ENCODE results near the gene PHOX2B. TPM values are rescaled to one million over a fixed set of nuclear protein-coding genes. Genes with fewer than 3 reads are reported as not detected.

Gene PHOX2B
- polyA plus RNA-seq (2011; rRNA removed), result not detected in 2 replicates
- polyA plus RNA-seq (2012; cell fraction: cytosol; rRNA removed), result not detected in 2 replicates
- not detected in 2 replicates for polyA plus RNA-seq (2012; cell fraction: nucleus; rRNA removed)
- not detected in 3 replicates for polyA plus RNA-seq (2017; fragmentation: RNase III; extraction: RNeasy Plus Mini Kit Qiagen cat#74134 plus additional on column Dnase treatment)
- polyA minus RNA-seq (2011; rRNA and poly(A)+ RNA removed), result not detected in 2 replicates

GRCh38 chr4:41748571-41749475 is at the start of gene PHOX2B:
PHOX2B (minus strand) TSS chr4:41748725; CDS start chr4:41748610, 115 bp downstream.
- FAIRE-seq, result no peak
- ChIA-PET POLR2A (no interaction called here), CTCF (interaction anchor here (0.7 kb wide), 1 partner anchor 45 kb away, joined by 4 read pairs; no protein-coding TSS in a partner anchor)
- Histone ChIP-seq H3K9me3 (no peaks in the 10 kb centered on the region), H3K4me1 (no peaks in the 10 kb centered on the region), H3K4me2 (no peak within 1 kb of the TSS), H3K27ac (no peak within 1 kb of the TSS), H3K4me3 (no peak within 1 kb of the TSS)
- ATAC-seq, result no peak; a peak in 1 of 6 replicates
- TF ChIP-seq, protein P1, sequence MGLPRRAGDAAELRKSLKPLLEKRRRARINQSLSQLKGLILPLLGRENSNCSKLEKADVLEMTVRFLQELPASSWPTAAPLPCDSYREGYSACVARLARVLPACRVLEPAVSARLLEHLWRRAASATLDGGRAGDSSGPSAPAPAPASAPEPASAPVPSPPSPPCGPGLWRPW (IDR thresholded peaks at IDR 0.05), result no peak
- TF ChIP-seq BCL3 (IDR thresholded peaks at IDR 0.05) (no peak), KDM1A (IDR thresholded peaks at IDR 0.05; ENCODE audit: low read depth) (no peak), SMC3 (IDR thresholded peaks at IDR 0.05) (no peak), HOXA7 (CRISPR knock-in tag; IDR thresholded peaks at IDR 0.05) (no peak), ZFP36 (IDR thresholded peaks at IDR 0.05; ENCODE audit: borderline replicate concordance, partially characterized antibody) (no peak), RFX5 (IDR thresholded peaks at IDR 0.05) (no peak), ZNF302 (CRISPR knock-in tag; IDR thresholded peaks at IDR 0.05) (no peak)
- no peak for DNase-seq (ENCODE audit: low read depth in 1 of 2, low spot score in 1 of 2)
- WGBS (ENCODE audit: missing lambda C conversion rate), result 61% methylated on average over 15 of the region's 15 CpGs

DNA sequence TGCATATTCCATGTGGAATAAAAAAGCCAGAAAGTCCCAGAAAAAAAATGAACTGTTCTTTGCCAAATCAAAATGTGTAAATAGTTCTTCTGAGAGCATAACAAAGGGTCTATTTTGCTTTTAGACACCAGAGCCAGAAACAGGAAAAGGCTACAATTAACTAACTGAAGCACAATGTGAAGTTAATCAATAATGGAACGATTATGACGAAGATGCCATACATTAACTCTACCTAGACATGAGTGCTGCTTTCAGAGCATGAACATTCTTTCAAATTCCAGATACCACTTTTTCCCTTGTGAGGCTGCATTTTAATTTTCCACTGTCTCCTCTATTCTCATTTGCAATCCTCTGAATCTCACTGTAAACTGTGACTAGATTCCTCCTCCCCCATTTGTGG is 48.7 kb upstream of the PHOX2B start:
- H3K4me3 ChIP-seq, result no peak overlapping the region
- no peaks in the 10 kb centered on the region for H3K9me3 ChIP-seq
- H3K4me1 ChIP-seq, result no peaks in the 10 kb centered on the region
- FAIRE-seq, result no peak
- DNase-seq (ENCODE audit: low read depth in 1 of 2, low spot score in 1 of 2), result no peak
- WGBS (ENCODE audit: missing lambda C conversion rate), result 34% methylated on average over 2 of the region's 2 CpGs
- CTCF ChIA-PET, result no interaction called here
- H3K27ac ChIP-seq, result no peak overlapping the region
- no peak for TF ChIP-seq KDM1A (IDR thresholded peaks at IDR 0.05; ENCODE audit: low read depth)
- no peak for TF ChIP-seq MAZ (IDR thresholded peaks at IDR 0.05; ENCODE audit: borderline replicate concordance, low read depth, low read length)
- TF ChIP-seq CBX8 (IDR thresholded peaks at IDR 0.05), result no peak
- no peak for TF ChIP-seq NFE2L2 (conservative IDR thresholded peaks at IDR 0.05; ENCODE audit: low read length)
- TF ChIP-seq HOXB13 (CRISPR knock-in tag; IDR thresholded peaks at IDR 0.05; ENCODE audit: low read depth), result no peak
- TF ChIP-seq ATOH8 (CRISPR knock-in tag; IDR thresholded peaks at IDR 0.05; ENCODE audit: low read depth), result no peak
- no peak for TF ChIP-seq CBX2 (IDR thresholded peaks at IDR 0.05; ENCODE audit: borderline replicate concordance, low read depth)
- TF ChIP-seq REST (IDR thresholded peaks at IDR 0.05), result no peak
- no peak for TF ChIP-seq TFCP2L1 (CRISPR knock-in tag; IDR thresholded peaks at IDR 0.05)
- TF ChIP-seq JUN (IDR thresholded peaks at IDR 0.05), result no peak
- TF ChIP-seq SMC3 (IDR thresholded peaks at IDR 0.05), result no peak
- TF ChIP-seq CHD4 (IDR thresholded peaks at IDR 0.05; ENCODE audit: borderline replicate concordance), result no peak
- TF ChIP-seq TP53 (CRISPR knock-in tag; IDR thresholded peaks at IDR 0.05), result no peak
- no peak for TF ChIP-seq CTCF (IDR thresholded peaks at IDR 0.05)
- TF ChIP-seq RARB (CRISPR knock-in tag; IDR thresholded peaks at IDR 0.05), result no peak
- TF ChIP-seq ZNF302 (CRISPR knock-in tag; IDR thresholded peaks at IDR 0.05), result no peak
- no peak for TF ChIP-seq ZSCAN20 (CRISPR knock-in tag; IDR thresholded peaks at IDR 0.05)
- TF ChIP-seq ESRRA (IDR thresholded peaks at IDR 0.05; ENCODE audit: borderline replicate concordance, low read length), result no peak
- TF ChIP-seq HDAC2 (IDR thresholded peaks at IDR 0.05), result no peak
- TF ChIP-seq EHMT2 (IDR thresholded peaks at IDR 0.05; ENCODE audit: low read depth), result no peak
- POLR2A ChIA-PET, result no interaction called here
- ATAC-seq, result no peak
- no peak overlapping the region for H3K4me2 ChIP-seq

All from A549 (cell line).